H1 (cell line): ENCODE measurements around the gene MED19. TPM values are rescaled to one million over a fixed set of nuclear protein-coding genes. Genes with fewer than 3 reads are reported as not detected.

Source experiments
- CTCF ChIA-PET: fragments of 300-600 bp; sonication (Branson Sonifier 250); formaldehyde crosslinking; loops from one replicate; lab custom pipeline; 2021; ENCODE audit not compliant: partially characterized antibody; lab: Charles Lee
- POLR2A ChIA-PET: fragments of 300-600 bp; sonication (Branson Sonifier 250); formaldehyde crosslinking; loops from one replicate; lab custom pipeline; 2021; ENCODE audit warnings: inconsistent platforms; ENCODE audit not compliant: partially characterized antibody; lab: Charles Lee
- DNase-seq, 2 experiments: peaks; one replicate each; pipeline versions ENCODE4 v3.0.0 to v3.0.0-alpha.2; 2010 to 2022; ENCODE audit warnings: low spot score in 2 of 2, low read depth in 1 of 2, mixed read lengths in 1 of 2
- FAIRE-seq: peaks from 2 replicates; lab custom pipeline; 2011; peaks lifted over from hg19 to GRCh38; lab: Jason Lieb, UNC
- H2AFZ ChIP-seq: 2 replicates; pipeline ENCODE4 v1.8.1; 2012; ENCODE audit warnings: low read length, inconsistent platforms
- H2AK5ac ChIP-seq: 2 replicates; pipeline ENCODE4 v1.6.1; 2013; ENCODE audit warnings: low read depth, low read length
- H2BK120ac ChIP-seq: replicated peaks from 2 replicates; pipeline ENCODE3; 2013; ENCODE audit warnings: low read depth, low read length, inconsistent platforms
- H2BK12ac ChIP-seq: 2 replicates; pipeline ENCODE4 v1.6.1; 2013; ENCODE audit warnings: low read depth, low read length
- H2BK15ac ChIP-seq: 2 replicates; pipeline ENCODE4 v1.6.1; 2013; ENCODE audit warnings: low read length
- H2BK20ac ChIP-seq: 2 replicates; pipeline ENCODE4 v1.6.1; 2013; ENCODE audit warnings: low read length
- H2BK5ac ChIP-seq: 2 replicates; pipeline ENCODE4 v1.6.1; 2013; ENCODE audit warnings: low read depth, low read length
- H3K14ac ChIP-seq: 2 replicates; pipeline ENCODE4 v1.6.1; 2013; ENCODE audit warnings: inconsistent platforms; ENCODE audit not compliant: insufficient read length
- H3K18ac ChIP-seq: 2 replicates; pipeline ENCODE4 v1.6.1; 2013; ENCODE audit warnings: low read length; ENCODE audit errors: extremely low read depth
- H3K23ac ChIP-seq: 2 replicates; pipeline ENCODE4 v1.6.1; 2013; ENCODE audit warnings: inconsistent platforms; ENCODE audit not compliant: insufficient read length
- H3K23me2 ChIP-seq: 2 replicates; pipeline ENCODE4 v1.6.1; 2013; ENCODE audit warnings: low read depth, low read length
- H3K27ac ChIP-seq: 2 replicates; pipeline ENCODE4 v1.6.1; 2011; ENCODE audit warnings: low read depth, low read length, inconsistent platforms
- H3K27me3 ChIP-seq, 4 experiments: replicated peaks in 1 of 4; 1 replicate in 1 of 4; 2 replicates in 3 of 4; pipeline versions ENCODE4 v1.6.1 to v1.8.1; 2011 to 2013; ENCODE audit warnings: low read length in 3 of 4, mild to moderate bottlenecking in 3 of 4, inconsistent platforms in 2 of 4, mixed read lengths in 2 of 4, moderate library complexity in 1 of 4; ENCODE audit not compliant: control insufficient read depth in 3 of 4, insufficient read depth in 3 of 4; ENCODE audit errors: extremely low read depth in 1 of 4
- H3K36me3 ChIP-seq, 4 experiments: 2 replicates each; pipeline versions ENCODE4 v1.6.1 to v1.8.1; 2011 to 2013; ENCODE audit warnings: mild to moderate bottlenecking in 4 of 4, low read length in 3 of 4, moderate library complexity in 2 of 4, control low read depth in 1 of 4, inconsistent platforms in 1 of 4; ENCODE audit not compliant: insufficient read depth in 4 of 4, control insufficient read depth in 2 of 4
- H3K4ac ChIP-seq: replicated peaks from 2 replicates; pipeline ENCODE3; 2013; ENCODE audit warnings: low read length, low read depth, mixed read lengths, inconsistent platforms; ENCODE audit not compliant: insufficient read length
- H3K4me1 ChIP-seq, 4 experiments: replicated peaks in 1 of 4; 1 replicate in 1 of 4; 2 replicates in 3 of 4; pipeline versions ENCODE4 v1.6.1 to v1.8.1; 2011 to 2013; ENCODE audit warnings: low read length in 3 of 4, inconsistent platforms in 2 of 4, mixed read lengths in 1 of 4; ENCODE audit not compliant: insufficient read depth in 4 of 4, control insufficient read depth in 3 of 4
- H3K4me2 ChIP-seq, 2 experiments: 2 replicates each; pipeline versions ENCODE4 v1.6.1 to v1.8.1; 2011 to 2013; ENCODE audit warnings: low read depth in 2 of 2, low read length in 2 of 2, control low read depth in 1 of 2, inconsistent platforms in 1 of 2, mild to moderate bottlenecking in 1 of 2; ENCODE audit not compliant: insufficient read depth in 1 of 2
- H3K4me3 ChIP-seq, 4 experiments: fragments of 200-600, 300-600 bp in 1 of 4; sonication (generic), shearing (Covaris generic), sonication (Bioruptor Twin) in 1 of 4; 2 replicates each; pipeline versions ENCODE4 v1.5.1 to v1.8.1; 2011 to 2016; ENCODE audit warnings: low read length in 4 of 4, low read depth in 3 of 4, control low read depth in 2 of 4, inconsistent platforms in 2 of 4, mild to moderate bottlenecking in 2 of 4, mixed read lengths in 1 of 4, moderate library complexity in 1 of 4; ENCODE audit not compliant: insufficient read depth in 2 of 4; ENCODE audit errors: extremely low read depth in 1 of 4
- H3K56ac ChIP-seq: replicated peaks from 2 replicates; pipeline ENCODE3; 2013; ENCODE audit warnings: low read depth, mild to moderate bottlenecking, mixed read lengths, low read length, inconsistent platforms; ENCODE audit not compliant: insufficient read length
- H3K79me1 ChIP-seq: 2 replicates; pipeline ENCODE4 v1.6.1; 2013; ENCODE audit warnings: low read depth, low read length, control low read depth
- H3K79me2 ChIP-seq, 2 experiments: 2 replicates each; pipeline versions ENCODE4 v1.6.1 to v1.8.1; 2012 to 2013; ENCODE audit warnings: low read length in 2 of 2, mild to moderate bottlenecking in 2 of 2, inconsistent platforms in 1 of 2; ENCODE audit not compliant: insufficient read depth in 2 of 2, control insufficient read depth in 1 of 2
- H3K9ac ChIP-seq, 4 experiments: replicated peaks in 1 of 4; 1 replicate in 1 of 4; 2 replicates in 3 of 4; pipeline versions ENCODE4 v1.6.1 to v1.8.1; 2011 to 2013; ENCODE audit warnings: low read depth in 3 of 4, low read length in 3 of 4, control low read depth in 2 of 4, mild to moderate bottlenecking in 2 of 4, moderate library complexity in 2 of 4, inconsistent platforms in 1 of 4; ENCODE audit errors: extremely low read depth in 1 of 4
- H3K9me3 ChIP-seq, 2 experiments: 2 replicates each; pipeline versions ENCODE4 v1.6.1 to v1.8.1; 2012 to 2013; ENCODE audit warnings: mild to moderate bottlenecking in 2 of 2, moderate library complexity in 2 of 2, control low read depth in 1 of 2, inconsistent platforms in 1 of 2, low read depth in 1 of 2, low read length in 1 of 2, mixed read lengths in 1 of 2; ENCODE audit not compliant: insufficient read depth in 2 of 2
- H4K20me1 ChIP-seq, 2 experiments: replicated peaks in 1 of 2; 2 replicates each; pipeline versions ENCODE3 to v1.8.1; 2011 to 2013; ENCODE audit warnings: inconsistent platforms in 2 of 2, low read length in 2 of 2, mild to moderate bottlenecking in 1 of 2; ENCODE audit not compliant: insufficient read depth in 2 of 2, control insufficient read depth in 1 of 2
- H4K5ac ChIP-seq: 2 replicates; pipeline ENCODE4 v1.6.1; 2013; ENCODE audit warnings: low read length, low read depth, mixed read lengths, inconsistent platforms; ENCODE audit not compliant: insufficient read length
- H4K8ac ChIP-seq: 2 replicates; pipeline ENCODE4 v1.8.0; 2013; ENCODE audit warnings: mild to moderate bottlenecking, moderate library complexity, low read length, inconsistent platforms; ENCODE audit not compliant: insufficient read depth; ENCODE audit errors: extremely low read depth
- H4K91ac ChIP-seq: replicated peaks from 2 replicates; pipeline ENCODE3; 2013; ENCODE audit warnings: low read length, mixed read lengths, inconsistent platforms; ENCODE audit not compliant: insufficient read length
- BACH1 ChIP-seq: IDR thresholded peaks from 2 replicates; pipeline ENCODE4 v1.6.1; 2012; ENCODE audit warnings: low read length, improper control_type of control experiment
- CBX5 ChIP-seq: fragments of 300-800, 300-1000 bp; sonication (generic); IDR thresholded peaks from 2 replicates; pipeline ENCODE4 v1.7.1; 2016; ENCODE audit warnings: antibody characterized with exemption, low read length, low read depth
- CBX8 ChIP-seq: fragments of 300-800, 300-1000 bp; sonication (generic); IDR thresholded peaks from 2 replicates; pipeline ENCODE4 v1.7.1; 2016; ENCODE audit warnings: low read depth, low read length, borderline replicate concordance
- CEBPB ChIP-seq: IDR thresholded peaks from 2 replicates; pipeline ENCODE4 v1.6.1; 2012; ENCODE audit warnings: low read depth, low read length
- CHD2 ChIP-seq: IDR thresholded peaks from 2 replicates; pipeline ENCODE4 v1.6.1; 2012; ENCODE audit warnings: low read length, improper control_type of control experiment
- GABPA ChIP-seq: IDR thresholded peaks from 2 replicates; pipeline ENCODE4 v1.6.1; 2011; ENCODE audit warnings: mild to moderate bottlenecking, low read length, moderate library complexity, borderline replicate concordance; ENCODE audit not compliant: insufficient read depth
- POU5F1 ChIP-seq: IDR thresholded peaks from 2 replicates; pipeline ENCODE4 v1.6.1; 2011; ENCODE audit warnings: low read depth, mild to moderate bottlenecking, low read length, moderate library complexity
- SIN3A ChIP-seq, 2 experiments: IDR thresholded peaks in 1 of 2; conservative IDR thresholded peaks in 1 of 2; 2 replicates each; pipeline ENCODE4 v1.6.1; 2011 to 2012; ENCODE audit warnings: low read length in 2 of 2, improper control_type of control experiment in 1 of 2, low read depth in 1 of 2, mild to moderate bottlenecking in 1 of 2
- SIX5 ChIP-seq: IDR thresholded peaks from 2 replicates; pipeline ENCODE4 v1.6.1; 2011; ENCODE audit warnings: mild to moderate bottlenecking, low read depth, low read length
- SP4 ChIP-seq: IDR thresholded peaks from 2 replicates; pipeline ENCODE4 v1.6.1; 2012; ENCODE audit warnings: low read length, inconsistent platforms
- TAF1 ChIP-seq: IDR thresholded peaks from 2 replicates; pipeline ENCODE4 v1.6.1; 2011; ENCODE audit warnings: mild to moderate bottlenecking, low read depth, low read length
- WGBS, 2 experiments: shearing (Covaris generic) in 1 of 2; methylation state at CpG; one replicate each; pipeline versions ENCODE4 v1.1.6 to v1.1.7; 2013 to 2015; ENCODE audit warnings: low lambda C conversion rate in 2 of 2, mixed read lengths in 2 of 2, inconsistent platforms in 1 of 2, low coverage in 1 of 2, missing lambda C conversion rate in 1 of 2; ENCODE audit not compliant: insufficient replicate concordance in 2 of 2, insufficient coverage in 1 of 2, insufficient read length in 1 of 2; ENCODE audit errors: extremely low coverage in 1 of 2, missing lambda C conversion rate in 1 of 2; 5-methylcytosine and 5-hydroxymethylcytosine counted together
- polyA plus RNA-seq, 7 experiments: library from polyadenylated mRNA; depleted of rRNA in 3 of 7; stranded (reverse) in 5 of 7; unstranded in 2 of 7; fragments of >200 nt in 5 of 7; fragments of 200-250 nt in 2 of 7; gene quantifications; 1 replicate in 5 of 7; 2 replicates in 1 of 7; 4 replicates in 1 of 7; pipeline versions ENCODE4 v1.2.1 to v1.2.3, GENCODE V29; 2011 to 2013; ENCODE audit warnings: missing spikeins in 2 of 7, mixed read lengths in 2 of 7
- total RNA-seq: library from RNA; stranded (reverse); fragmentation: NEBNext Ultra II Directional; extraction: Animal tissue kit (Norgen Biotek cat#: 25700); gene quantifications from 2 replicates; pipeline ENCODE4 v1.2.1, GENCODE V29; 2021
- TF ChIP-seq, protein P1 (sequence below): IDR thresholded peaks from 2 replicates; pipeline ENCODE4 v1.6.1; 2012; ENCODE audit warnings: low read length, inconsistent platforms

Gene MED19
- total and polyA plus RNA-seq, 2 of the 8 experiments (the other 6 are each of a cell fraction or from before 2014, with no cell fraction given) = 19.4 to 35.4 TPM

DNA sequence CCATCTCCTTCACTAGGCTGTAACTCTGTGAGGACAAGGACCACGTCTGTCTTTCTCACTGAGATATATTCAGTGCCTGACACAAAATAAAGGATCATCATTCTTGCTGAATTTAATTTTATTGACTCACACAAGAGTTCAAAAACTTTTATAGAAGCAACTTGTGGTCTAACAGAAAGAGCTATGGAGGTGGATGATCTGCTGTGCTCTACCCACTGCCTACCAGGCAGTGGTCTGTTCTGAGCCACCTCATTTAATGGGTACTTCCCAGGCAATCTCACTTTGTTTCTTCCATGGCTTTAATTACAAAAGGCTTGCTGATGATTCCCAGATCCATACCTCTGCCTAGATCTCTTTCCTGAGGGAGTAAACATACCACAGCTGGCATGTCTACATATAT, 34.9 kb upstream of the MED19 start:
- Histone ChIP-seq H2BK20ac (no peak overlapping the region), H4K20me1 (peaks cover 0 to 1% of the 10 kb centered on the region in 2 experiments), H2AK5ac (no peak overlapping the region), H3K56ac (no peak overlapping the region), H3K4me1 (peaks cover 0 to 6% (median 3%) of the 10 kb centered on the region in 4 experiments; a peak in 2 of 7 replicates), H2BK15ac (no peak overlapping the region), H3K27me3 (no peaks in the 10 kb centered on the region), H2AFZ (no peak overlapping the region), H4K8ac (no peak overlapping the region), H2BK12ac (no peak overlapping the region), H3K4me2 (no peak overlapping the region), H3K23me2 (no peaks in the 10 kb centered on the region; the same call in 1 of the 2 replicates), H3K4ac (no peak overlapping the region), H4K91ac (no peak overlapping the region), H3K79me1 (no peaks in the 10 kb centered on the region; the same call in 1 of the 2 replicates), H3K18ac (no peak overlapping the region), H2BK120ac (no peak overlapping the region), H3K27ac (no peak overlapping the region), H3K14ac (no peak overlapping the region), H3K23ac (no peak overlapping the region), H3K79me2 (peaks cover 0 to 11% of the 10 kb centered on the region in 2 experiments; a peak in 3 of 4 replicates), H4K5ac (no peak overlapping the region), H3K9me3 (no peaks in the 10 kb centered on the region), H3K9ac (no peak overlapping the region), H3K4me3 (no peak overlapping the region), H3K36me3 (peaks cover 6 to 25% (median 15%) of the 10 kb centered on the region in 4 experiments), H2BK5ac (no peak overlapping the region)
- no peak for DNase-seq
- POLR2A ChIA-PET = interaction anchor here (0.6 to 3.3 kb wide), 6 partner anchors 15 to 70 kb away, joined by 3 to 18 read pairs (median 4); partner anchors contain the start of gene CTNND1
- CTCF ChIA-PET = interaction anchor here (0.7 to 12.1 kb wide), 8 partner anchors 11 to 777 kb away, joined by 3 to 182 read pairs (median 3); partner anchors contain the start of gene CTNND1
- 100% methylated on average over 1 of the region's 1 CpG; no CpG with 5 or more reads in 1 of the 2 experiments for WGBS, 2 experiments
- FAIRE-seq = no peak
- TF ChIP-seq POU5F1 (no peak), CEBPB (no peak), CBX5 (no peak), TAF1 (no peak), SP4 (no peak), GABPA (no peak), CBX8 (no peak), BACH1 (no peak), CHD2 (no peak), SIX5 (no peak), SIN3A (conservative IDR thresholded peaks at IDR 0.05 in 1 of 2, IDR thresholded peaks at IDR 0.05 in 1 of 2; ENCODE audit: low read depth in 1 of 2, low read length in 2 of 2) (no peak)
- TF ChIP-seq, protein P1, sequence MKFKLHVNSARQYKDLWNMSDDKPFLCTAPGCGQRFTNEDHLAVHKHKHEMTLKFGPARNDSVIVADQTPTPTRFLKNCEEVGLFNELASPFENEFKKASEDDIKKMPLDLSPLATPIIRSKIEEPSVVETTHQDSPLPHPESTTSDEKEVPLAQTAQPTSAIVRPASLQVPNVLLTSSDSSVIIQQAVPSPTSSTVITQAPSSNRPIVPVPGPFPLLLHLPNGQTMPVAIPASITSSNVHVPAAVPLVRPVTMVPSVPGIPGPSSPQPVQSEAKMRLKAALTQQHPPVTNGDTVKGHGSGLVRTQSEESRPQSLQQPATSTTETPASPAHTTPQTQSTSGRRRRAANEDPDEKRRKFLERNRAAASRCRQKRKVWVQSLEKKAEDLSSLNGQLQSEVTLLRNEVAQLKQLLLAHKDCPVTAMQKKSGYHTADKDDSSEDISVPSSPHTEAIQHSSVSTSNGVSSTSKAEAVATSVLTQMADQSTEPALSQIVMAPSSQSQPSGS = no peak
